GM23338 (cell line): ENCODE measurements around the gene SAMD4A. TPM values are rescaled to one million over a fixed set of nuclear protein-coding genes. Genes with fewer than 3 reads are reported as not detected.

Source experiments
- ATAC-seq: fragments of 200-7000 bp; cut with Tn5 transposase; 3 replicates; pipeline ENCODE4 v1.9.1; 2020
- DNase-seq: peaks from one replicate; pipeline ENCODE4 v3.0.0-alpha.2; 2015; ENCODE audit warnings: low spot score
- H2AFZ ChIP-seq: fragments of 200-600 bp; sonication (generic); 2 replicates; pipeline ENCODE4 v1.8.0; 2016; ENCODE audit warnings: antibody characterized with exemption, mild to moderate bottlenecking, moderate library complexity
- H3F3A ChIP-seq: fragments of 200-600 bp; sonication (generic); replicated peaks from 2 replicates; pipeline ENCODE4 v1.8.0; 2017; ENCODE audit warnings: antibody characterized with exemption, mixed run types, low read depth
- H3K27ac ChIP-seq: fragments of 200-600 bp; sonication (generic); 2 replicates; pipeline ENCODE4 v1.6.1; 2016; ENCODE audit warnings: low read depth
- H3K27me3 ChIP-seq: fragments of 200-600 bp; sonication (generic); 2 replicates; pipeline ENCODE4 v1.8.0; 2016; ENCODE audit warnings: mild to moderate bottlenecking, mixed run types, moderate library complexity; ENCODE audit not compliant: insufficient read depth
- H3K36me3 ChIP-seq: fragments of 200-600 bp; sonication (generic); 2 replicates; pipeline ENCODE4 v1.8.0; 2016; ENCODE audit warnings: mild to moderate bottlenecking; ENCODE audit not compliant: insufficient read depth
- H3K4me1 ChIP-seq: fragments of 200-600 bp; sonication (generic); 2 replicates; pipeline ENCODE4 v1.8.0; 2016; ENCODE audit warnings: mild to moderate bottlenecking, moderate library complexity; ENCODE audit not compliant: insufficient read depth
- H3K4me2 ChIP-seq: fragments of 200-600 bp; sonication (generic); 2 replicates; pipeline ENCODE4 v1.7.1; 2017; ENCODE audit warnings: mixed run types
- H3K4me3 ChIP-seq: fragments of 200-600 bp; sonication (generic); 2 replicates; pipeline ENCODE4 v1.6.1; 2016; ENCODE audit warnings: mixed run types
- H3K79me2 ChIP-seq: fragments of 200-600 bp; sonication (generic); replicated peaks from 2 replicates; pipeline ENCODE4 v1.8.0; 2017; ENCODE audit warnings: mild to moderate bottlenecking; ENCODE audit not compliant: insufficient read depth
- H3K9me2 ChIP-seq: fragments of 200-600 bp; sonication (generic); 2 replicates; pipeline ENCODE4 v1.8.0; 2017; ENCODE audit not compliant: insufficient read depth
- H4K20me1 ChIP-seq: fragments of 200-600 bp; sonication (generic); replicated peaks from 2 replicates; pipeline ENCODE4 v1.8.0; 2017; ENCODE audit warnings: mild to moderate bottlenecking; ENCODE audit not compliant: insufficient read depth
- H3K27ac Mint-ChIP-seq: 2 replicates; pipeline ENCODE4 v1.8.0; 2020; ENCODE audit warnings: inconsistent platforms, mild to moderate bottlenecking, moderate library complexity, mixed read lengths
- H3K27me3 Mint-ChIP-seq: 3 replicates; pipeline ENCODE4 v1.8.0; 2022; ENCODE audit warnings: low read depth, mild to moderate bottlenecking, moderate library complexity, mixed read lengths, inconsistent platforms; ENCODE audit not compliant: insufficient read depth, poor library complexity
- H3K36me3 Mint-ChIP-seq: 3 replicates; pipeline ENCODE4 v1.8.0; 2021; ENCODE audit warnings: low read depth, mild to moderate bottlenecking, inconsistent platforms, moderate library complexity, mixed read lengths
- H3K4me1 Mint-ChIP-seq: 3 replicates; pipeline ENCODE4 v1.8.0; 2020; ENCODE audit warnings: mild to moderate bottlenecking, inconsistent platforms, mixed read lengths
- H3K4me3 Mint-ChIP-seq: 3 replicates; pipeline ENCODE4 v1.8.0; 2021; ENCODE audit warnings: moderate library complexity, mild to moderate bottlenecking, inconsistent platforms, mixed read lengths
- H3K9me3 Mint-ChIP-seq: 3 replicates; pipeline ENCODE4 v1.8.0; 2020; ENCODE audit warnings: moderate library complexity, mild to moderate bottlenecking, inconsistent platforms, mixed read lengths
- CREB1 ChIP-seq: fragments of 250-450 bp; sonication (Bioruptor Pico); IDR thresholded peaks from 2 replicates; pipeline ENCODE4 v1.5.0; 2020; ENCODE audit warnings: low read depth, mild to moderate bottlenecking, moderate library complexity
- EZH2 ChIP-seq: fragments of 200-600 bp; sonication (generic); IDR thresholded peaks from one replicate; pipeline ENCODE4 v1.8.0; 2017; ENCODE audit warnings: antibody characterized with exemption, mild to moderate bottlenecking, low read depth; ENCODE audit not compliant: unreplicated experiment
- JUNB ChIP-seq: IDR thresholded peaks from one replicate; pipeline ENCODE4 v1.6.1; 2016; ENCODE audit warnings: antibody characterized with exemption; ENCODE audit not compliant: unreplicated experiment
- NANOG ChIP-seq: IDR thresholded peaks from 2 replicates; pipeline ENCODE4 v1.6.1; 2016; ENCODE audit warnings: antibody characterized with exemption, borderline replicate concordance
- POLR2AphosphoS5 ChIP-seq: IDR thresholded peaks from 2 replicates; pipeline ENCODE4 v1.6.1; 2016; ENCODE audit warnings: antibody characterized with exemption, low read depth
- STAT1 ChIP-seq: IDR thresholded peaks from one replicate; pipeline ENCODE4 v1.6.1; 2016; ENCODE audit warnings: antibody characterized with exemption; ENCODE audit not compliant: unreplicated experiment
- ZNF114 ChIP-seq: fragments of 250-450 bp; sonication (Bioruptor Pico); IDR thresholded peaks from 2 replicates; pipeline ENCODE4 v1.5.0; 2020; ENCODE audit warnings: mild to moderate bottlenecking, moderate library complexity
- ZNF331 ChIP-seq: fragments of 250-450 bp; sonication (Bioruptor Pico); IDR thresholded peaks from 2 replicates; pipeline ENCODE4 v1.5.0; 2020; ENCODE audit warnings: low read depth, mild to moderate bottlenecking, moderate library complexity
- polyA plus RNA-seq: library from polyadenylated mRNA; unstranded; fragments of >200 nt; fragmentation: Nextera tagmentation; extraction: Ambion mirVana; gene quantifications from 2 replicates; pipeline ENCODE4 v1.2.1, GENCODE V29; 2016
- total RNA-seq: library from RNA; depleted of rRNA; stranded (reverse); fragments of >200 nt; shearing (Covaris generic); gene quantifications from 2 replicates; pipeline ENCODE4 v1.2.3, GENCODE V29; 2014
- TF ChIP-seq, protein P1 (sequence below): fragments of 250-450 bp; sonication (Bioruptor Pico); IDR thresholded peaks from 2 replicates; pipeline ENCODE4 v1.5.0; 2020; ENCODE audit warnings: mild to moderate bottlenecking, moderate library complexity
- TF ChIP-seq, protein P2 (sequence below): IDR thresholded peaks from 2 replicates; pipeline ENCODE4 v1.6.1; 2016; ENCODE audit warnings: antibody characterized with exemption
- TF ChIP-seq, protein P3 (sequence below), 2 experiments: fragments of 200-600 bp in 1 of 2; sonication (generic) in 1 of 2; conservative IDR thresholded peaks; 2 replicates each; pipeline versions ENCODE4 v1.5.1 to v1.6.1; 2016 to 2017; ENCODE audit warnings: antibody characterized with exemption in 2 of 2, low read depth in 2 of 2, mild to moderate bottlenecking in 2 of 2, moderate library complexity in 1 of 2

SAMD4A gene
- total and polyA plus RNA-seq, 2 experiments from 2014 or later = 1.6 to 6.9 TPM

DNA sequence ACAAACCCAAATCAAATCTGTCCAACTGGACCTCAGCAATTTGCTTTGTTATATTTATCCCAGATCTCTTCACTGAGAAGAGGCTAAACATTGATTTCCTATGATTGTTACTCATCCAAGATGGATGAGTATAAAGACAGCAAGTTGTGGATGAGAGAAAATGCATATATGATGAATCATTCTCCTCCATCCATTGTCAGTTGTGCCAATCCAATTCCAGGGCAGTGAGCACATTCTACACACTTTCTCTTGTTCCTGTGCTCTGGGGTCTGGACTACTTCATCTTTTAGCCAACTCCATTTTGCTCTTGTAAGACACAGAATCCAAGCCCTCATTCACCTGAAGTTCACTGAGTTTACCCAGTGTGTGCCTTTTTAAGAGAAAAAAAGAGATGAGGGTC is 230.0 kb downstream of the SAMD4A start:
- Mint-ChIP-seq H3K36me3 (no peaks in the 10 kb centered on the region), H3K27me3 (peaks cover 2% of the 10 kb centered on the region), H3K4me3 (no peak overlapping the region), H3K27ac (no peak overlapping the region), H3K4me1 (peaks cover 11% of the 10 kb centered on the region; the same call in 1 of the 3 replicates), H3K9me3 (no peaks in the 10 kb centered on the region)
- Histone ChIP-seq H3K4me1 (no peaks in the 10 kb centered on the region), H3K27ac (no peak overlapping the region), H3K4me2 (no peak overlapping the region), H3K36me3 (no peaks in the 10 kb centered on the region), H4K20me1 (no peaks in the 10 kb centered on the region), H3K27me3 (no peaks in the 10 kb centered on the region), H3K9me2 (no peaks in the 10 kb centered on the region), H3K4me3 (no peak overlapping the region), H3K79me2 (no peaks in the 10 kb centered on the region), H2AFZ (no peak overlapping the region), H3F3A (no peaks in the 10 kb centered on the region)
- ATAC-seq (no peak), DNase-seq (no peak)
- TF ChIP-seq, protein P1, sequence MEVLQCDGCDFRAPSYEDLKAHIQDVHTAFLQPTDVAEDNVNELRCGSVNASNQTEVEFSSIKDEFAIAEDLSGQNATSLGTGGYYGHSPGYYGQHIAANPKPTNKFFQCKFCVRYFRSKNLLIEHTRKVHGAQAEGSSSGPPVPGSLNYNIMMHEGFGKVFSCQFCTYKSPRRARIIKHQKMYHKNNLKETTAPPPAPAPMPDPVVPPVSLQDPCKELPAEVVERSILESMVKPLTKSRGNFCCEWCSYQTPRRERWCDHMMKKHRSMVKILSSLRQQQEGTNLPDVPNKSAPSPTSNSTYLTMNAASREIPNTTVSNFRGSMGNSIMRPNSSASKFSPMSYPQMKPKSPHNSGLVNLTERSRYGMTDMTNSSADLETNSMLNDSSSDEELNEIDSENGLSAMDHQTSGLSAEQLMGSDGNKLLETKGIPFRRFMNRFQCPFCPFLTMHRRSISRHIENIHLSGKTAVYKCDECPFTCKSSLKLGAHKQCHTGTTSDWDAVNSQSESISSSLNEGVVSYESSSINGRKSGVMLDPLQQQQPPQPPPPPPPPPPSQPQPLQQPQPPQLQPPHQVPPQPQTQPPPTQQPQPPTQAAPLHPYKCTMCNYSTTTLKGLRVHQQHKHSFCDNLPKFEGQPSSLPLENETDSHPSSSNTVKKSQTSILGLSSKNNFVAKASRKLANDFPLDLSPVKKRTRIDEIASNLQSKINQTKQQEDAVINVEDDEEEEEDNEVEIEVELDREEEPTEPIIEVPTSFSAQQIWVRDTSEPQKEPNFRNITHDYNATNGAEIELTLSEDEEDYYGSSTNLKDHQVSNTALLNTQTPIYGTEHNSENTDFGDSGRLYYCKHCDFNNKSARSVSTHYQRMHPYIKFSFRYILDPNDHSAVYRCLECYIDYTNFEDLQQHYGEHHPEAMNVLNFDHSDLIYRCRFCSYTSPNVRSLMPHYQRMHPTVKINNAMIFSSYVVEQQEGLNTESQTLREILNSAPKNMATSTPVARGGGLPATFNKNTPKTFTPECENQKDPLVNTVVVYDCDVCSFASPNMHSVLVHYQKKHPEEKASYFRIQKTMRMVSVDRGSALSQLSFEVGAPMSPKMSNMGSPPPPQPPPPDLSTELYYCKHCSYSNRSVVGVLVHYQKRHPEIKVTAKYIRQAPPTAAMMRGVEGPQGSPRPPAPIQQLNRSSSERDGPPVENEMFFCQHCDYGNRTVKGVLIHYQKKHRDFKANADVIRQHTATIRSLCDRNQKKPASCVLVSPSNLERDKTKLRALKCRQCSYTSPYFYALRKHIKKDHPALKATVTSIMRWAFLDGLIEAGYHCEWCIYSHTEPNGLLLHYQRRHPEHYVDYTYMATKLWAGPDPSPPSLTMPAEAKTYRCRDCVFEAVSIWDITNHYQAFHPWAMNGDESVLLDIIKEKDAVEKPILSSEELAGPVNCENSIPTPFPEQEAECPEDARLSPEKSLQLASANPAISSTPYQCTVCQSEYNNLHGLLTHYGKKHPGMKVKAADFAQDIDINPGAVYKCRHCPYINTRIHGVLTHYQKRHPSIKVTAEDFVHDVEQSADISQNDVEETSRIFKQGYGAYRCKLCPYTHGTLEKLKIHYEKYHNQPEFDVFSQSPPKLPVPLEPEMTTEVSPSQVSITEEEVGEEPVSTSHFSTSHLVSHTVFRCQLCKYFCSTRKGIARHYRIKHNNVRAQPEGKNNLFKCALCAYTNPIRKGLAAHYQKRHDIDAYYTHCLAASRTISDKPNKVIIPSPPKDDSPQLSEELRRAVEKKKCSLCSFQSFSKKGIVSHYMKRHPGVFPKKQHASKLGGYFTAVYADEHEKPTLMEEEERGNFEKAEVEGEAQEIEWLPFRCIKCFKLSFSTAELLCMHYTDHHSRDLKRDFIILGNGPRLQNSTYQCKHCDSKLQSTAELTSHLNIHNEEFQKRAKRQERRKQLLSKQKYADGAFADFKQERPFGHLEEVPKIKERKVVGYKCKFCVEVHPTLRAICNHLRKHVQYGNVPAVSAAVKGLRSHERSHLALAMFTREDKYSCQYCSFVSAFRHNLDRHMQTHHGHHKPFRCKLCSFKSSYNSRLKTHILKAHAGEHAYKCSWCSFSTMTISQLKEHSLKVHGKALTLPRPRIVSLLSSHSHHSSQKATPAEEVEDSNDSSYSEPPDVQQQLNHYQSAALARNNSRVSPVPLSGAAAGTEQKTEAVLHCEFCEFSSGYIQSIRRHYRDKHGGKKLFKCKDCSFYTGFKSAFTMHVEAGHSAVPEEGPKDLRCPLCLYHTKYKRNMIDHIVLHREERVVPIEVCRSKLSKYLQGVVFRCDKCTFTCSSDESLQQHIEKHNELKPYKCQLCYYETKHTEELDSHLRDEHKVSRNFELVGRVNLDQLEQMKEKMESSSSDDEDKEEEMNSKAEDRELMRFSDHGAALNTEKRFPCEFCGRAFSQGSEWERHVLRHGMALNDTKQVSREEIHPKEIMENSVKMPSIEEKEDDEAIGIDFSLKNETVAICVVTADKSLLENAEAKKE = no peak
- TF ChIP-seq POLR2AphosphoS5 = no peak
- no peak for TF ChIP-seq ZNF331 (CRISPR knock-in tag)
- no peak for TF ChIP-seq STAT1
- TF ChIP-seq ZNF114 = no peak
- TF ChIP-seq JUNB = no peak
- no peak for TF ChIP-seq CREB1
- no peak for TF ChIP-seq EZH2
- no peak for TF ChIP-seq NANOG
- TF ChIP-seq, protein P2, sequence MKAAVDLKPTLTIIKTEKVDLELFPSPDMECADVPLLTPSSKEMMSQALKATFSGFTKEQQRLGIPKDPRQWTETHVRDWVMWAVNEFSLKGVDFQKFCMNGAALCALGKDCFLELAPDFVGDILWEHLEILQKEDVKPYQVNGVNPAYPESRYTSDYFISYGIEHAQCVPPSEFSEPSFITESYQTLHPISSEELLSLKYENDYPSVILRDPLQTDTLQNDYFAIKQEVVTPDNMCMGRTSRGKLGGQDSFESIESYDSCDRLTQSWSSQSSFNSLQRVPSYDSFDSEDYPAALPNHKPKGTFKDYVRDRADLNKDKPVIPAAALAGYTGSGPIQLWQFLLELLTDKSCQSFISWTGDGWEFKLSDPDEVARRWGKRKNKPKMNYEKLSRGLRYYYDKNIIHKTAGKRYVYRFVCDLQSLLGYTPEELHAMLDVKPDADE = no peak
- TF ChIP-seq, protein P3, sequence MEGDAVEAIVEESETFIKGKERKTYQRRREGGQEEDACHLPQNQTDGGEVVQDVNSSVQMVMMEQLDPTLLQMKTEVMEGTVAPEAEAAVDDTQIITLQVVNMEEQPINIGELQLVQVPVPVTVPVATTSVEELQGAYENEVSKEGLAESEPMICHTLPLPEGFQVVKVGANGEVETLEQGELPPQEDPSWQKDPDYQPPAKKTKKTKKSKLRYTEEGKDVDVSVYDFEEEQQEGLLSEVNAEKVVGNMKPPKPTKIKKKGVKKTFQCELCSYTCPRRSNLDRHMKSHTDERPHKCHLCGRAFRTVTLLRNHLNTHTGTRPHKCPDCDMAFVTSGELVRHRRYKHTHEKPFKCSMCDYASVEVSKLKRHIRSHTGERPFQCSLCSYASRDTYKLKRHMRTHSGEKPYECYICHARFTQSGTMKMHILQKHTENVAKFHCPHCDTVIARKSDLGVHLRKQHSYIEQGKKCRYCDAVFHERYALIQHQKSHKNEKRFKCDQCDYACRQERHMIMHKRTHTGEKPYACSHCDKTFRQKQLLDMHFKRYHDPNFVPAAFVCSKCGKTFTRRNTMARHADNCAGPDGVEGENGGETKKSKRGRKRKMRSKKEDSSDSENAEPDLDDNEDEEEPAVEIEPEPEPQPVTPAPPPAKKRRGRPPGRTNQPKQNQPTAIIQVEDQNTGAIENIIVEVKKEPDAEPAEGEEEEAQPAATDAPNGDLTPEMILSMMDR (conservative IDR thresholded peaks at IDR 0.05; ENCODE audit: low read depth in 2 of 2) = no peak
